SJSA1 (cell line): ENCODE data around the gene TNFAIP8L1. TPM values are rescaled to one million over a fixed set of nuclear protein-coding genes. Genes with fewer than 3 reads are reported as not detected.
"Not testable (repeated sequence)": the region's sequence is repeated elsewhere in the genome, so short reads cannot be mapped to it uniquely, and the experiment has no call there.

Experiments
- DNase-seq, 2 experiments: peaks; one replicate each; pipeline ENCODE4 v3.0.0-alpha.2; 2015 to 2020; ENCODE audit warnings: low spot score in 2 of 2, low read depth in 1 of 2
- H3K27ac ChIP-seq: fragments of 250-450 bp; sonication (Bioruptor Pico); 2 replicates; pipeline ENCODE4 v1.5.1; 2020; ENCODE audit warnings: mild to moderate bottlenecking, moderate library complexity
- H3K27me3 ChIP-seq: fragments of 250-450 bp; sonication (Bioruptor Pico); replicated peaks from 2 replicates; pipeline ENCODE4 v1.5.1; 2020; ENCODE audit warnings: mild to moderate bottlenecking, moderate library complexity
- H3K36me3 ChIP-seq: fragments of 250-450 bp; sonication (Bioruptor Pico); 2 replicates; pipeline ENCODE4 v1.5.1; 2020; ENCODE audit warnings: mild to moderate bottlenecking
- H3K4me1 ChIP-seq: fragments of 250-450 bp; sonication (Bioruptor Pico); replicated peaks from 2 replicates; pipeline ENCODE4 v1.6.1; 2021; ENCODE audit warnings: mild to moderate bottlenecking
- H3K4me3 ChIP-seq: fragments of 250-450 bp; sonication (Bioruptor Pico); 2 replicates; pipeline ENCODE4 v1.5.1; 2020; ENCODE audit warnings: mild to moderate bottlenecking
- H3K9me3 ChIP-seq: fragments of 250-450 bp; sonication (Bioruptor Pico); replicated peaks from 2 replicates; pipeline ENCODE4 v1.5.1; 2020; ENCODE audit warnings: mild to moderate bottlenecking
- total RNA-seq: library from RNA; depleted of rRNA; stranded (reverse); fragments of >200 nt; shearing (Covaris generic); gene quantifications from 2 replicates; pipeline ENCODE4 v1.2.3, GENCODE V29; 2014; rRNA removed

TNFAIP8L1 gene
- 5.0 and 7.4 TPM in 2 replicates for total RNA-seq

DNA sequence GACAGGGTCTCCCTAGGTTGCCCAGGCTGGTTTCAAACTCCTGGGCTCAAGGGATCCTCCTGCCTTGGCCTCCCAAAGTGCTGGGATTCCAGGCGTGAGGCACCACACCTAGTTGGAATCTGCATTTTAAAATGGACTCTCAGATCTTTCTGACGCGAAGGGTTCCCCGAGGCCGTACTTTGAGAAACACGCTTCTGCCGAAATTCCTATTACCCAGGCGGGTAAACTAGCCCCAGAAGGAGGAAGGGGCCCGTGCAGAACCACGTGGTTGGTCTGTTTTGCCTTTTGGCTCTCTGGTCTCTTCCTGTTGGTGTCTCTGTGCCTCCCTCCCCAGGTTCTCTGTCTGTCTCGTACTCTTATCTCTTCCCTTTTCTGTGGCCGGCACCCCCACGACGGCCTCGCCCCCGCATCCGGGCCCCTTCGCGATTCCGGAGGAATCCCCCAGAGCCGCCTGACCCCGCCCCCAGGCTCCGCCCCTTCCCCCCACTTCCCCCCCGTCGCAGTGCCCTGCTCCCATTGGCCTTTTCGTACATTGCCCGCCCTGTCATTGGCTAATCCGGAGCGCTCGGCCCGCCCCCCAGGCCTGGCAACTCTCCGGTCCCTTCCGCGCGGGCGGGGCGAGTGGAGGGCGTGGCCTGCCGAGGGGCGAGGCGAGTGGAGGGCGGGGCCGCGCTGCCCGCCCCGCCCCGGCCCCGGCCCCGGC is at the start of gene TNFAIP8L1:
Gene TNFAIP8L1, plus strand, starts transcription at position 689 of the 703 bp plus-strand sequence. CDS start 12,354 bp downstream, outside the sequence.
- Histone ChIP-seq H3K27ac (peak within 1 kb of the TSS; percentile 67), H3K4me3 (peak within 1 kb of the TSS; percentile 76), H3K9me3 (no peaks in the 10 kb centered on the region), H3K4me1 (peaks cover 37% of the 10 kb centered on the region), H3K27me3 (no peaks in the 10 kb centered on the region), H3K36me3 (no peaks in the 10 kb centered on the region)
- DNase-seq, result peak; percentile 88 to 98

DNA sequence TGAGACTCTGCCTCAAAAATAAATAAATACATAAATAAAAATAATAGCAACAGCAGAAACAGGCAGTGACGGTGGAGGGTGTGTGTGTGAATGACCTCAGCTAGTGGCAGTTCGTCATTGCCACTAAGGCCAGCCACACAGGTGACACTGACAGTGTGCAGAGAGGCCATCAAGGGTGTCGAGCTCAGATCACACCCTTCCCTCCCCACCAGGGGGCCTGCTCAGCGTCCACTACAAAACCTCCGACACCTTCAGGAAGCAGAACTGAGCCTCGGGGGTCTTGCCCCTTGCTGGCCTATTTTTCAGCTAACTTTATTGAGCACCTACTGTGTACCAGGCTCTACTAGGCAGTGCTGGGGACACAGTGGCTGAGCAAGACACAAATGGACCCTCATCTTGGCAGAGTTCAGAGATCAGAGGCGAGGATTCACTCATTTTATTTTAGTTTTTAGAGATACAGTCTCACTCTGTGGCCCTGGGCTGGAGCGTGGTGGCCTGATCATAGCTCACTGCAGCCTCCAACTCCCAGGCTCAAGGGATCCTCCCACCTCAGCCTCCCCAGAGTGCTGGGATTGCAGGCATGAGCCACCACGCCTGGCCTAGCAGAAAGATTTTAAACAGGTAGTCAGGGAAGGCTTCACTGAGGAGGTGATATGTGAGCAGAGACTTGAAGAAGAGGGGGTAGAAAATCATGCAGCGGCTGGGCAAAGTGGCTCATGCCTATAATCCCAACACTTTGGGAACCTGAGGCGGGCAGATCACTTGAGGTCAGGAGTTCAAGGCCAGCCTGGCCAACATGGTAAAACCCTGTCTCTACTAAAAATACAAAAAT is 49.5 kb upstream of the TNFAIP8L1 start:
- H3K27me3 ChIP-seq, result peaks cover 18% of the 10 kb centered on the region
- H3K4me3 ChIP-seq, result no peak overlapping the region
- H3K36me3 ChIP-seq, result no peaks in the 10 kb centered on the region
- no peaks in the 10 kb centered on the region for H3K9me3 ChIP-seq
- H3K4me1 ChIP-seq, result peaks cover 2% of the 10 kb centered on the region; the same call in 1 of the 2 replicates
- no peak for DNase-seq
- no peak overlapping the region for H3K27ac ChIP-seq

DNA sequence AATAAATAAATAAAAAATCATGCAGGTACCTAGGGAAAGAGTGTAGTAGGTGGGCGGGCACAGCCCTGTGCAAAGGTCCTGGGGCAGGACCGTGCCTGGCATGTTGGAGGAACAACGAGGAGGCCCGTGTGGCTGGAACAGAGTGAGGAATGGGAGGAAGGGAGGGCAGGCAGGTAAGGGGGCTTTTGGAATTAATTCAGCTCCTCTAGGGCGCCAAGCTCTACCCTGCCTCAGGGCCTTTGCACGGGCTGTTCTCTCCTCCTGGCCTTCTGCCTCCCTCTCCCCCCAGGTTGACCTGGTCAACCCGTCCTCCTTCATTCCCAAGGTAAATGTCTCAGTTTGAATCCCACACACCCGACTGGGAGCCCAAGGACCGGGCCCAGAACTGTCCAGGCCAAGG is 48.8 kb upstream of the TNFAIP8L1 start:
- no peaks in the 10 kb centered on the region for H3K36me3 ChIP-seq
- no peak overlapping the region for H3K4me3 ChIP-seq
- H3K9me3 ChIP-seq, result no peaks in the 10 kb centered on the region
- H3K27me3 ChIP-seq, result peaks cover 18% of the 10 kb centered on the region
- no peak overlapping the region for H3K27ac ChIP-seq
- no peaks in the 10 kb centered on the region for H3K4me1 ChIP-seq
- DNase-seq, result no peak

DNA sequence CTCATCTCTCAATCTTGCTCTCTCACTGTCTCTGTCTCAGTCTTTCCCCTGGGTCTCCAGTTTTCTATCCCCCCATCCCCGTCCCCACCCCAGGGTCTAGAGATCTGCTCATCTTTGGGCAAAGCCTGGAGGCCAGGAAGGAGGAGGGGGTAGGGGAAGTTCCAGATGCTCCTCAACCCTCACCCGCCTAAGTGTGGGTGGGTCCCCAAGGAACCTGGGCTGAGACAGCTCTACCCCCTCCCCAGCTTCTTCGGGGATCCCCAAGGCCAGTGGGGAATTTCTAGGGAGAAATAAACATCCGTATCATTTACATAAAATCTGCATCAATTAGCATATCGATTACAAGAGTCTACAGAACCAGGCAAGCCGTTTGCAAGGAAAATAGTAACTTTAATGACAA is 48.0 kb upstream of the TNFAIP8L1 start:
- Histone ChIP-seq H3K27ac (no peak overlapping the region), H3K36me3 (no peaks in the 10 kb centered on the region), H3K27me3 (peaks cover 15% of the 10 kb centered on the region), H3K9me3 (no peaks in the 10 kb centered on the region), H3K4me3 (no peak overlapping the region), H3K4me1 (no peaks in the 10 kb centered on the region)
- no peak for DNase-seq

DNA sequence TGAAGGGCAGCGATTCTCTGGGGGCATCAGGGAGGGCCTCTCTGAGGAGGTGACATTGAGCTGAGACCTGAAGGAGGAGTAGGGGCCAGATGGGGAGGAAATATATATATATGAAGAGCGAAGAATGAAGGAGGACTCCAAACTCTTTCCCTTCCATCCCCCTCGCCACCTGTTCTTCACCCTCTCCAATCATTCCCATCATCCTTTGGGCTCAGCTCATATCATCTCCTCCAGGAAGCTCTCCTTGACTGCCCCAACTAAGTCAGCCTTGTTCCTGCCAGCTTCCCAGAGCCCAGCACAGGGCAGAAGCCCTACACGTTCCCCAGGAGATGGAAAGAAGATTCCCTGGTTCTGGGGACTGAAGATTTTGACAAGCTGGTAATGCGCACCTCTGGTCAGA is 46.9 kb upstream of the TNFAIP8L1 start:
- Histone ChIP-seq H3K36me3 (no peaks in the 10 kb centered on the region), H3K27me3 (peaks cover 21% of the 10 kb centered on the region), H3K4me1 (no peaks in the 10 kb centered on the region), H3K27ac (no peak overlapping the region), H3K9me3 (no peaks in the 10 kb centered on the region), H3K4me3 (no peak overlapping the region)
- DNase-seq, result no peak

DNA sequence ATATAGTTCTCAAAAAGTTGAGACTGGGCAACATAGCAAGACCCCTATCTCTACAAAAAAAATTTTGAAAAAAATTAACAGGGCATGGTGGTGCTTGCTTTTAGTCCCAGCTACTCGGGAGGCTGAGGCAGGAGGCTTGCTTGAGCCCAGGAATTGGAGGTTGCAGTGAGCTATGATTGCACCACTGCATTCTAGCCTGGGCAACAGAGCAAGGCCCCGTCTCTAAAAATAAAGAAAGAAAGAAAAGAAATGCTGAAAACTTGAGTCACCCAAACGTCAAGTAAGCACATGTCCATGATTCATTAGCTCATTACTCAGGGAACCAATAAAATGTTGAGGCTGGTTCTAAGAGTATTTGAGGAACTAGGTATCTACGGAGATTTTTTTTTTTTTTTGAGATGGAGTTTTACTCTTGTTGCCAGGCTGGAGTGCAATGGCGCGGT is 45.9 kb upstream of the TNFAIP8L1 start:
- H3K27ac ChIP-seq, result no peak overlapping the region
- DNase-seq, result no peak
- H3K27me3 ChIP-seq, result peaks cover 25% of the 10 kb centered on the region
- no peaks in the 10 kb centered on the region for H3K4me1 ChIP-seq
- H3K9me3 ChIP-seq, result no peaks in the 10 kb centered on the region
- H3K36me3 ChIP-seq, result no peaks in the 10 kb centered on the region
- no peak overlapping the region for H3K4me3 ChIP-seq

DNA sequence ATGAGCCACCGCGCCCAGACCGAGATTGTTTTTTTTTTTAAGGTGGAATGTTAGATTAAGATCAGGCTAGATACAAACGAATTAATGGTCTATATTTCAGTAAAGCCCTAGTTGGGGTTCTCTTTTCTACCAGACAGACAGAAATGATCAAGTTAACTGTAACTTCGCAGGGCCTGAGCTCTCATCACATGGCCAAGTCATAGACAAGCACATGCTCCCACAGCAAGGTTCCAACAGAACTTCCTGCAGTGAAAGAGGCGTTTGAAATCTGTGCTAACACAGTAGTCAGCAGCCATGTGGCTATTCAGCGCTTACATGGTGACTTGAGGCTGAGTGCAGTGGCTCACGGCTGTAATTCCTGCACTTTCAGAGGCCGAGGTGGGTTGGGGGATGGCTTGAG is 45.1 kb upstream of the TNFAIP8L1 start:
- DNase-seq, result no peak
- Histone ChIP-seq H3K36me3 (no peaks in the 10 kb centered on the region), H3K27ac (no peak overlapping the region), H3K27me3 (peaks cover 29% of the 10 kb centered on the region), H3K4me3 (no peak overlapping the region), H3K9me3 (no peaks in the 10 kb centered on the region), H3K4me1 (no peaks in the 10 kb centered on the region)

DNA sequence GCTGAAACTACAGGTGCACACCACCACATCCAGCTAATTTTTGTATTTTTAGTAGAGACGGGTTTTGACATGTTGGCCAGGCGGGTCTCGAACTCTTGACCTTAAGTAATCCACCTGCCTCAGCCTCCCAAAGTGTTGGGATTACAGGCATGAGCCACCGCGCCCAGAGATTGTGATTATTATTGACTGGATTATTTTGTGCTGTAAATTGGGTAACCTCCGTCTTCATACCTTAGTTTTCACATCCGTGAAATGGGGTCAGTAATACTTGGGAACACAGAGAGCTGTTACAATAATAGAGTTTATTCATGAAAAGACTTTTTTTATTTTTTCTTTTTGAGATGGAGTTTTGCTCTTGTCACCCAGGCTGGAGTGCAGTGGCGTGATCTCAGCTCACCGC is 44.2 kb upstream of the TNFAIP8L1 start:
- H3K27me3 ChIP-seq, result peaks cover 33% of the 10 kb centered on the region
- not testable (repeated sequence) for H3K4me1 ChIP-seq, H3K9me3 ChIP-seq, DNase-seq, H3K36me3 ChIP-seq, H3K27ac ChIP-seq, H3K4me3 ChIP-seq

DNA sequence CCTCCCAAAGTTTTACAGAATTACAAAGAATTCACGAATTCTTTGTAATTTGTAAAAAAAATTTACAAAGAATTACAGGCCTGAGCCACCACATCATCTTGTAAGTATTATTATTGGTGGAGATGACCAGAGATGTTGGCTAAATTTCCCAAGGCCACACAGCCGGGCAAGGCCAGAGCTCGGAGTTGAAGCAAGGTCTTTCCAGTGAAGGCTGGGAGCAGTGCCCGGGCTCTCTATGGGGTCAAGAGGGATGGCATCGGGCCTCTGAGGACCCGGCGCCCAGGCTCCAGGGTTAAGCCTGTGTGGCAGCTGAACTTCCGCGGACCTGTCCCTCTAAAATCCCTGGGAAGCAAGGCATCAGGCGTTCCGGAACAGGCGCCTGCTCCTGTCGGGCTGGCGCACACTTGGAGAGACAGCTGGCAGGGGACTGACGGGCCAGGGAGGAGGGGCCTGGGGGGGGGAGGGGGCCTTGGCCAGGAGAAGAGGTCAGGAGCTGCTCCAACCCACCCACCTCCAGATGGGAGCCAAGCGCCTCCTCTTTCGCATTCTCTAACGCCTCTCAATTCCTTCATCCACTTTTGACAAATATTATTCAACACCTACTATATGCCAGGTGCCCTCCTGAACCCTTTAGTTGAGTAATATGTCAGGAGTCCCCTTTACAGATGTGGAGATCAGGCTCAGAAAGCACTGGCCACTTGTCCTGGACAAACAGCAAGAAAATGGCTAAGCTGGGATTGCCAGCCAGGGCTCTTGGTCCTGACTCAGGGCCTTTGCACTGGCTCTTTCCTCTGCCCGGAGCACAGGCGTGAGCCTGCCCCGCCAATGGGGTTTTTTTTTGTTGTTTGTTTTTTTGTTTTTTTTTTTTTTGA is 43.0 kb upstream of the TNFAIP8L1 start:
- Histone ChIP-seq H3K9me3 (no peaks in the 10 kb centered on the region), H3K4me3 (no peak overlapping the region), H3K27me3 (peaks cover 33% of the 10 kb centered on the region), H3K27ac (no peak overlapping the region), H3K4me1 (no peaks in the 10 kb centered on the region), H3K36me3 (no peaks in the 10 kb centered on the region)
- no peak for DNase-seq

DNA sequence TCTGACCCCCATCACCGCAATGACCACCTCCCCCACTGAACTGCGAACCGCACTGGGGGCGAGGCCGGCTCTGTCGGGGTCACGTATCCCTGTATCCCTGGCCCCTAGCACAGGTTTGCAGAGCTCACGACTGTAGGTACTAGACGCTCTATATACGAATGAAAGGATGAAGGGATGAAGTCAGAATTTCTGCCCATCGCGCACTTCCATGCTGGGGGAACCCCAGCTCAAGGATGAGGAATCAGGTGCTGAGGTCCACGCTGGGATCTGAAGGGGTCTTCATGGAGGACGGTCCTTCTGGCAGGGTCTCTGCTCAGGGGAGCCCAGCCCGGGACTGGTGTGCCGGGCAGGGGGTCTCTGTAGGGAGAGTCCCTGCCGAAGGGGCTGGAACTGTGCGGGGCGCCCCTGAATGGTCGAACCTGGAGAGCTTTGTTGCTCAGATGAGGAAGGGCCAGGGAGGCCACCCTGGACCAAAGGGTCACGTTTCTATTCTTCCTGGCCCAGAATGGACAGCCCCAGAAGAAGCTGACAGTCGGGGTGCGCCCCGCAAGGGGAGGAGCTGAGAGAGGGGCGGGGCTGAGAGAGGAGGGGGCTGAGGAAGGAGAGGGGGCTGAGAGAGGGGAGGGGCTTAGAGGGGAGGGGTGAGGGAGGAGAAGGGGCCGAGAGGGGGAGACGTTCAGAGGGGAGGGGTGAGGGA is 41.9 kb upstream of the TNFAIP8L1 start:
- Histone ChIP-seq H3K4me1 (no peaks in the 10 kb centered on the region), H3K4me3 (no peak overlapping the region), H3K9me3 (no peaks in the 10 kb centered on the region), H3K27ac (no peak overlapping the region), H3K27me3 (peaks cover 33% of the 10 kb centered on the region), H3K36me3 (no peaks in the 10 kb centered on the region)
- DNase-seq, result no peak

DNA sequence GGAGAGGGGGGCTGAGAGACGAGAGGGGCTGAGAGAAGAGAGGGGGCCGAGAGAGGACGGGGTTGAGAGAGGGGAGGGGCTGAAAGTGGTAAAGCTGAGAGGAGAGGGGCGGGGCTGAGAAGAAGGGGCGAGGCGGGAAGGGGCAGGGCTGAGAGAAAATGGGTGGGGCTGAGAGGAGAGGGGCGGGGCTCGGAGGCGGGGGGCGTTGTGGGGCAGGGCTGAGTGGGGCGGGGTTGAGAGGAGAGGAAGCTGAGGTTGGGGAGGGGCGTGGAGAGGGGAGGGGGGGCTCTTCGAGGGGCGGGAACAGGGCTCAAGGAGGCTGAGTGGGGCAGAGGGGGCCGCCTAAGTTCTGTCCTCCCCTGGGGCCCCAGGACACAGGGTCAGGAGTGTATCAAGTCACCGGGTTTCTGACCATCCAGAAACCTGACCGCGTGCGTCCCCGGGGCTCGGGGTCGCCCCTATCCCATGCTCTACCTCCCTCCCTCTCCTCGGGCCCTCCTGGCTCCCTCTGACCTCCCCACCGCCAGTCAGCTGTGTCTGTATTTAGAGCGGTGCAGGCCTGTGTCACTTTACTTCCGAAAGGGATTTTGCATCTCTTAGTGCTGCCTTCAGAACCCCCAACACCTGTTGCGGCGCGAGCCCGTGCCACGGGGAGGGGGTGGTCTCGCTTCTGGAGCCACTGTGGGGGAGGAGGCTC is 41.2 kb upstream of the TNFAIP8L1 start:
- no peaks in the 10 kb centered on the region for H3K9me3 ChIP-seq
- H3K27ac ChIP-seq, result no peak overlapping the region
- DNase-seq, result no peak
- no peaks in the 10 kb centered on the region for H3K36me3 ChIP-seq
- H3K4me3 ChIP-seq, result no peak overlapping the region
- H3K4me1 ChIP-seq, result no peaks in the 10 kb centered on the region
- H3K27me3 ChIP-seq, result peaks cover 33% of the 10 kb centered on the region

DNA sequence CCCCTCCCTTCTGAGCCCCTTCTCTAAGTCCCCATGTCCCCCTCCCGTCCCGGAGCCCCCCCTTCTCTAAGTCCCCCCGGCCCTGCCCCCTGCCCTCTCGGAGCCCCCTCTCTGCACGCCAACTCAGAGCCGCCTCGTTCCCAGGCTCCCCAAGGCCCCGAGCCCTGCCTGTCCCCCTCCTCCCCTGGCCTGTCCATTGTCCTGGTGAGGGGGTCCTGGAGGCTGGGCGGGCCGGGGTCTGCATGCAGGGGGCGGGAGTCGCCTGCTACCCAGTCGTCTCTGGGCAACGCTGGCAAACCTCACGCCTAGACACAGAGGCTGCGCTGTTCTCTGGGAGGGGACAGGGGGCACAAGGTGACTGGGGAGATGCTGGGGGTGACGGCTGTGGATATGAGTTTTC is 40.6 kb upstream of the TNFAIP8L1 start:
- Histone ChIP-seq H3K4me3 (no peak overlapping the region), H3K36me3 (no peaks in the 10 kb centered on the region), H3K4me1 (no peaks in the 10 kb centered on the region), H3K27me3 (peaks cover 33% of the 10 kb centered on the region), H3K9me3 (no peaks in the 10 kb centered on the region), H3K27ac (no peak overlapping the region)
- no peak for DNase-seq

DNA sequence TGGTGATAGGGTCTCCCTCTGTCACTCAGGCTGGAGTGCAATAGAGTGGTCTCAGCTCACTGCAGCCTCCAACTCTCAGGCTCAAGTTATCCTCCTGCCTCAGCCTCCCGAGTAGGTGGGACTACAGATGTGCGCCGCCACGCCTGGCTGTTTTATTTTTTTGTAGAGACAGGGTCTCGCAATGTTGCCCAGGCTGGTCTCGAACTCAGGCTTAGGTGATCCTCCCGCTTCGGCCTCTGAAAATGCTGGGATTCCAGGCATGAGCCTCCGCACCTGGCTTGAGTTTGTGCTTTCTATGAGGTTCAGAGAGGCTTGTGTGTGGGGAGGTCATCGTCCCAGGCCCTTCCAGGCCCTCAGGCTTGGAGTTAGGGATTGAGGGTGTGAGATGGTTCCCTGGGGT is 39.2 kb upstream of the TNFAIP8L1 start:
- peaks cover 24% of the 10 kb centered on the region for H3K27me3 ChIP-seq
- no peak for DNase-seq
- H3K27ac ChIP-seq, result no peak overlapping the region
- H3K36me3 ChIP-seq, result no peaks in the 10 kb centered on the region
- H3K9me3 ChIP-seq, result no peaks in the 10 kb centered on the region
- H3K4me3 ChIP-seq, result no peak overlapping the region
- H3K4me1 ChIP-seq, result no peaks in the 10 kb centered on the region
